ENCODE results near the gene JAZF1. TPM values are rescaled to one million over a fixed set of nuclear protein-coding genes. Genes with fewer than 3 reads are reported as not detected.

The JAZF1 gene
- total RNA-seq (10 to 100 TPM; 10.4 to 36.0 (median 19.9) TPM), polyA plus RNA-seq (10 to 100 TPM; 11.6 to 28.6 TPM)
- long read RNA-seq, donor 1, transcript JAZF1-201 (5 exons, 3,125 nt), result major isoform, 19 of 40 reads
- long read RNA-seq, donor 1, partial matches to known transcripts, result 10 of 40 reads
- long read RNA-seq, donor 1, other reads (novel, unspliced or antisense), result 11 of 40 reads
- long read RNA-seq, donor 2, transcript JAZF1-201 (5 exons, 3,125 nt), result major isoform, 5 of 5 reads
- long read RNA-seq, donor 2, partial matches to known transcripts, result 0 of 5 reads
- long read RNA-seq, donor 2, other reads (novel, unspliced or antisense), result 0 of 5 reads
- long read RNA-seq, donor 3, transcript JAZF1-201 (5 exons, 3,125 nt), result major isoform, 30 of 42 reads
- long read RNA-seq, donor 3, partial matches to known transcripts, result 4 of 42 reads
- long read RNA-seq, donor 3, other reads (novel, unspliced or antisense), result 8 of 42 reads

- DNase-seq, result peak; percentile 75 to 83 (median 82)
- intact Hi-C loops (cut with DNase I), result no loop called here
- Histone ChIP-seq H3K27ac (peak within 1 kb of the TSS; percentile 68 to 76), H3K36me3 (no peaks in the 10 kb centered on the region), H3K27me3 (no peaks in the 10 kb centered on the region), H3K9me3 (no peaks in the 10 kb centered on the region), H3K4me1 (ENCODE audit: insufficient read depth) (peaks cover 3% of the 10 kb centered on the region), H3K4me3 (peak within 1 kb of the TSS; percentile 97)
- TF ChIP-seq EP300 (IDR thresholded peaks at IDR 0.05) (no peak), POLR2A (IDR thresholded peaks at IDR 0.05) (no peak)
- TF ChIP-seq, protein P1, sequence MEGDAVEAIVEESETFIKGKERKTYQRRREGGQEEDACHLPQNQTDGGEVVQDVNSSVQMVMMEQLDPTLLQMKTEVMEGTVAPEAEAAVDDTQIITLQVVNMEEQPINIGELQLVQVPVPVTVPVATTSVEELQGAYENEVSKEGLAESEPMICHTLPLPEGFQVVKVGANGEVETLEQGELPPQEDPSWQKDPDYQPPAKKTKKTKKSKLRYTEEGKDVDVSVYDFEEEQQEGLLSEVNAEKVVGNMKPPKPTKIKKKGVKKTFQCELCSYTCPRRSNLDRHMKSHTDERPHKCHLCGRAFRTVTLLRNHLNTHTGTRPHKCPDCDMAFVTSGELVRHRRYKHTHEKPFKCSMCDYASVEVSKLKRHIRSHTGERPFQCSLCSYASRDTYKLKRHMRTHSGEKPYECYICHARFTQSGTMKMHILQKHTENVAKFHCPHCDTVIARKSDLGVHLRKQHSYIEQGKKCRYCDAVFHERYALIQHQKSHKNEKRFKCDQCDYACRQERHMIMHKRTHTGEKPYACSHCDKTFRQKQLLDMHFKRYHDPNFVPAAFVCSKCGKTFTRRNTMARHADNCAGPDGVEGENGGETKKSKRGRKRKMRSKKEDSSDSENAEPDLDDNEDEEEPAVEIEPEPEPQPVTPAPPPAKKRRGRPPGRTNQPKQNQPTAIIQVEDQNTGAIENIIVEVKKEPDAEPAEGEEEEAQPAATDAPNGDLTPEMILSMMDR (IDR thresholded peaks at IDR 0.05), result no peak
- WGBS, 3 donors, result 2 to 3% (median 2%) methylated on average over 14 to 57 of the region's 64 CpGs
Observed at GRCh38 chr7:28180364-28181147, at the start of gene JAZF1. JAZF1 (minus strand) TSS chr7:28180795.

DNA sequence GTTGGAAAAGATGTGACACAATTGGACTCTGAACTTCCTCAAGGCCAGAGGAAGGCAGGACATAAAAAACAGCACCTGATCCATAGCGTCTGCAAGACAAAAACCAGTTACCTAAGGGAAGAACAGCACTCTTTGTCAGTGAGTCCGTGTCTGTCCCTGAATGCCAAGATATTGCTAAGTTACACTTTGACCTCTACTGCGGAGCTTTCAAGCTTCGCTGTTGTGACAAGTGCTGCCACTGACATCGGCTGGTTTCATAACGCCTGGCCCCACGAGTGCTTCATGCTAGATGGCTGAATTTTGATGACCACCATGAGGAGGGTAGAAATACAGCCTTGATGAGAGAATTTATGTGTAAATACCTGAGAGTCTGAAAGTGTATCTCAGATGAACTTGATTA, 49.7 kb upstream of the JAZF1 start:
- Histone ChIP-seq H3K27me3 (no peaks in the 10 kb centered on the region), H3K4me3 (no peak overlapping the region), H3K27ac (no peak overlapping the region), H3K4me1 (ENCODE audit: insufficient read depth) (no peaks in the 10 kb centered on the region), H3K36me3 (no peaks in the 10 kb centered on the region), H3K9me3 (no peaks in the 10 kb centered on the region)
- TF ChIP-seq EP300 (IDR thresholded peaks at IDR 0.05) (no peak), POLR2A (IDR thresholded peaks at IDR 0.05) (no peak)
- TF ChIP-seq, protein P1 (IDR thresholded peaks at IDR 0.05), result no peak
- 86 to 91% (median 90%) methylated on average over 7 of the region's 7 CpGs for WGBS, 3 donors
- DNase-seq, result no peak
- intact Hi-C loops (cut with DNase I), result no loop called here

GRCh38 chr7:28228396-28228795, 47.8 kb upstream of the JAZF1 start:
- no peak for TF ChIP-seq POLR2A (IDR thresholded peaks at IDR 0.05)
- TF ChIP-seq, protein P1 (IDR thresholded peaks at IDR 0.05), result no peak
- no peak for TF ChIP-seq EP300 (IDR thresholded peaks at IDR 0.05)
- no peak for DNase-seq
- Histone ChIP-seq H3K36me3 (no peaks in the 10 kb centered on the region), H3K27ac (no peak overlapping the region), H3K4me1 (ENCODE audit: insufficient read depth) (no peaks in the 10 kb centered on the region), H3K27me3 (no peaks in the 10 kb centered on the region), H3K9me3 (no peaks in the 10 kb centered on the region), H3K4me3 (no peak overlapping the region)
- WGBS, 3 donors, result 48 to 70% (median 49%) methylated on average over 2 of the region's 2 CpGs
- intact Hi-C loops (cut with DNase I), result no loop called here

DNA sequence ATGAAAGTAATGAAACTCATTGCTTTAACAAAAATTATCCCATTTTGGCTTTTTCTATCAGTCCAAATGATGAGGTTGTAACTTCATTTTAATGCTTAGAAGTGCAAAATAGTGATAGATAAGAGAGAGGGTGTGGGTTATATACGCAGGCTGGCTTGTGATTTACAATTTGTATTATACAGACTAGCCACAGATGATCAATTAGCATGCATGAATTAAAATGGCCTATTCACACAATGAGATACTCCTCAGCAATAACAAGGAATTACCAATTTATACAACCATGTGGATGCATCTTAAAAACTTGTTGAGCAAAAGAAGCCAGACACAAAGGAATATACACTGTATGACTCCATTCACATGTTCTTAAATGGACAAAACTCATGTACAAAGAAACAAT, 45.4 kb upstream of the JAZF1 start:
- H3K4me1 ChIP-seq (ENCODE audit: insufficient read depth), result no peaks in the 10 kb centered on the region
- H3K9me3 ChIP-seq, result no peaks in the 10 kb centered on the region
- H3K27me3 ChIP-seq, result no peaks in the 10 kb centered on the region
- no peak for DNase-seq
- H3K36me3 ChIP-seq, result no peaks in the 10 kb centered on the region
- intact Hi-C loops (cut with DNase I), result no loop called here
- no peak overlapping the region for H3K4me3 ChIP-seq
- 95 to 97% (median 96%) methylated on average over 1 of the region's 1 CpG for WGBS, 3 donors
- H3K27ac ChIP-seq, result no peak overlapping the region
- TF ChIP-seq EP300 (IDR thresholded peaks at IDR 0.05) (no peak), POLR2A (IDR thresholded peaks at IDR 0.05) (no peak)
- TF ChIP-seq, protein P1 (IDR thresholded peaks at IDR 0.05), result no peak
